ENCODE results near the gene KIZ.

KIZ gene

GRCh38 chr20:21149344-21149743 lies 23.5 kb downstream of the KIZ start:
- no peak for DNase-seq (ENCODE audit: low spot score)
- TF ChIP-seq CTCF (IDR thresholded peaks at IDR 0.05; ENCODE audit: extremely low read depth, missing control alignments), result no peak

GRCh38 chr20:21151791-21152190 lies 25.9 kb downstream of the KIZ start:
- no peak for DNase-seq (ENCODE audit: low spot score)
- no peak for TF ChIP-seq CTCF (IDR thresholded peaks at IDR 0.05; ENCODE audit: extremely low read depth, missing control alignments)

- no peak for DNase-seq (ENCODE audit: low spot score)
- TF ChIP-seq CTCF (IDR thresholded peaks at IDR 0.05; ENCODE audit: extremely low read depth, missing control alignments), result no peak
These were observed 28.8 kb downstream of the KIZ start for GRCh38 chr20:21154692-21155091.

- TF ChIP-seq CTCF (IDR thresholded peaks at IDR 0.05; ENCODE audit: extremely low read depth, missing control alignments), result no peak
- DNase-seq (ENCODE audit: low spot score), result no peak
These were observed 29.4 kb downstream of the KIZ start for GRCh38 chr20:21155268-21155667.

- no peak for TF ChIP-seq CTCF (IDR thresholded peaks at IDR 0.05; ENCODE audit: extremely low read depth, missing control alignments)
- DNase-seq (ENCODE audit: low spot score), result no peak
These were observed 30.4 kb downstream of the KIZ start for GRCh38 chr20:21156266-21156665.

GRCh38 chr20:21157006-21157405 lies 31.1 kb downstream of the KIZ start:
- DNase-seq (ENCODE audit: low spot score), result no peak
- no peak for TF ChIP-seq CTCF (IDR thresholded peaks at IDR 0.05; ENCODE audit: extremely low read depth, missing control alignments)

- TF ChIP-seq CTCF (IDR thresholded peaks at IDR 0.05; ENCODE audit: extremely low read depth, missing control alignments), result no peak
These were observed 33.9 kb downstream of the KIZ start for GRCh38 chr20:21159658-21160380.

More at GRCh38 chr20:21159658-21160380, 33.9 kb downstream of the KIZ start:
- no peak for DNase-seq (ENCODE audit: low spot score)

Measured in GM20000 (cell line).